ENCODE measurements around the gene GSK3B. TPM values are rescaled to one million over a fixed set of nuclear protein-coding genes. Genes with fewer than 3 reads are reported as not detected.

The GSK3B gene
- polyA plus RNA-seq, 1 experiment: 43.4 TPM

DNA sequence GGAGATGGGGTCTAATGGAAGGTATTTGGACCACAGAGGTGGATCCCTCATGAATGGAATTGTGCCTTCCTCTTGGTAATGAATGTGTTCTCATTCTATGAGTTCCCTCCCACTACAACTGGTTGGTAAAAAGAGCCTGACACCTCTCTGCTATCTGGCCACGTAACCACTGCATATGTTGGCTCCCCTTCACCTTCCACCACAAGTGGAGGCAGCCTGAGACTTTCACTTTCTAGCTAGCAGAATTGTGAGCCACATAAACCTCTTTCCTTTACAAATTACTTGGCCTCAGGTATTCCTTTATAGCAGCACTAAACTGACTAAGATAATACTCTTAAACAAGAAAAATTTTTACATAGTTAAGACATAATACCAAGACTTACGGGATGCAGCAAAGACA, 157.0 kb downstream of the GSK3B start:
- no peak for DNase-seq (ENCODE audit: low read depth, low spot score)
- ChIA-PET CTCF (no interaction called here), POLR2A (no interaction called here)
- no peak overlapping the region for H3K4me3 ChIP-seq (ENCODE audit: low read depth, low read length)
- H3K27me3 ChIP-seq (ENCODE audit: control insufficient read depth, insufficient read depth, low read length): no peaks in the 10 kb centered on the region
- TF ChIP-seq, protein P1, sequence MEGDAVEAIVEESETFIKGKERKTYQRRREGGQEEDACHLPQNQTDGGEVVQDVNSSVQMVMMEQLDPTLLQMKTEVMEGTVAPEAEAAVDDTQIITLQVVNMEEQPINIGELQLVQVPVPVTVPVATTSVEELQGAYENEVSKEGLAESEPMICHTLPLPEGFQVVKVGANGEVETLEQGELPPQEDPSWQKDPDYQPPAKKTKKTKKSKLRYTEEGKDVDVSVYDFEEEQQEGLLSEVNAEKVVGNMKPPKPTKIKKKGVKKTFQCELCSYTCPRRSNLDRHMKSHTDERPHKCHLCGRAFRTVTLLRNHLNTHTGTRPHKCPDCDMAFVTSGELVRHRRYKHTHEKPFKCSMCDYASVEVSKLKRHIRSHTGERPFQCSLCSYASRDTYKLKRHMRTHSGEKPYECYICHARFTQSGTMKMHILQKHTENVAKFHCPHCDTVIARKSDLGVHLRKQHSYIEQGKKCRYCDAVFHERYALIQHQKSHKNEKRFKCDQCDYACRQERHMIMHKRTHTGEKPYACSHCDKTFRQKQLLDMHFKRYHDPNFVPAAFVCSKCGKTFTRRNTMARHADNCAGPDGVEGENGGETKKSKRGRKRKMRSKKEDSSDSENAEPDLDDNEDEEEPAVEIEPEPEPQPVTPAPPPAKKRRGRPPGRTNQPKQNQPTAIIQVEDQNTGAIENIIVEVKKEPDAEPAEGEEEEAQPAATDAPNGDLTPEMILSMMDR (IDR thresholded peaks at IDR 0.05; ENCODE audit: low read depth, low read length): no peak
- no peak overlapping the region for H3K27ac ChIP-seq (ENCODE audit: low read depth, low read length)
- no peaks in the 10 kb centered on the region for H3K9me3 ChIP-seq (ENCODE audit: control insufficient read depth, insufficient read depth, low read length)

DNA sequence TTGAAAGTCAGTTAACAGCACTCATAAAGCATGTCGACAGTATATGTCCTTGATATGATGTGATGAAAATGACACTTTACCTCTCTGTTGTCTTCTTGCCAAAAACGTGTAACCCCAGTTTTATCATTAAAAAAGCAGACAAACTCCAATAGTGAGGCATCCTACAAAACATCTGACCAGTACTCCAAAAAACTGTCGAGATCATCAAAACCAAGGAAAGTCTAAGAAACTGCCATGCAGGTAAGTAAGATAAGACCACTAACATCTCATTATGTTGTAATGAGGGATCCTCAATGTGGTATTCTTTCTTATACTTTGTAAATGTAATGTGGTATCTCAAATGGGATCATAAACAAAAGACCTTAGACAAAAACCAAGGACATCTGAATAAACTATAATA, 160.0 kb downstream of the GSK3B start:
- Histone ChIP-seq H3K27ac (ENCODE audit: low read depth, low read length) (no peak overlapping the region), H3K9me3 (ENCODE audit: control insufficient read depth, insufficient read depth, low read length) (no peaks in the 10 kb centered on the region), H3K4me3 (ENCODE audit: low read depth, low read length) (no peak overlapping the region), H3K27me3 (ENCODE audit: control insufficient read depth, insufficient read depth, low read length) (no peaks in the 10 kb centered on the region)
- TF ChIP-seq, protein P1 (IDR thresholded peaks at IDR 0.05; ENCODE audit: low read depth, low read length): no peak
- no peak for DNase-seq (ENCODE audit: low read depth, low spot score)
- POLR2A ChIA-PET: no interaction called here
- CTCF ChIA-PET: no interaction called here

DNA sequence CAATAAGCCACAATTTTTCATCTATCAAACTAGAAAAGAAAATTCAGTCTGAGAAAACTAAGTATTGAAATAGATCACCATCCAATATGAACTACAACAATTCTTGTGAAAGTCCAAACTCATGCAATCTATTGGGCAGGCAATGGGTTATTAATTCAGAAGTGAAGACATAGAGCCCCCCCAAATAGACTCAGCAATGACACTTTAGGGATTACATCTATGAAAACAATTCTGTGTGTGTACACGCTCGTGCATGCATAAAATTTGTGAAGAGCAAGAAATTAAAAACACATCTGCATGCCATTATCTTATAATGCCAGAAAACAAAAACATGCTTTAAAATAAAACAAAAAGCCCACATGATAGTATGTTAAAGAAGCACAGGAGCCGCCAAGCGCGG, 161.0 kb downstream of the GSK3B start:
- no peaks in the 10 kb centered on the region for H3K27me3 ChIP-seq (ENCODE audit: control insufficient read depth, insufficient read depth, low read length)
- DNase-seq (ENCODE audit: low read depth, low spot score): no peak
- no peak overlapping the region for H3K4me3 ChIP-seq (ENCODE audit: low read depth, low read length)
- no peak overlapping the region for H3K27ac ChIP-seq (ENCODE audit: low read depth, low read length)
- ChIA-PET CTCF (no interaction called here), POLR2A (no interaction called here)
- no peaks in the 10 kb centered on the region for H3K9me3 ChIP-seq (ENCODE audit: control insufficient read depth, insufficient read depth, low read length)
- TF ChIP-seq, protein P1 (IDR thresholded peaks at IDR 0.05; ENCODE audit: low read depth, low read length): no peak

DNA sequence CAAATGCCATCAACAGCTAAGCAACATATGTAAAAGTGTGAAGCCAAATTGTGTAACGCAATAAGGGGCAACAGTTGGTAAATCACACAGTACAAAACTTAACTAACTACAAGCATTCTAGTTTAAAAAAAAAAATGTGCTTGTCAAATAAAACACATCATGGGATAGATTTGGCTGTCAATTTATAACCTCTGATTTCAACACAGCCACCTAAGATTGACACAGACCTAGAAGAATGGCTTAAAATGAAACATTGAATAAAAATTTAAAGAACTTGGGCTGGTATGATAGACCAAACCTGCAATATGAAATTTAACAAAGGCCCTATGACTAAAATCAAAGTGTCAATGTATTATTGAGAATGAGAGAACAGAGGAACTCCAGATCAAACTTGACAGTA, 164.0 kb downstream of the GSK3B start:
- no peak for DNase-seq (ENCODE audit: low read depth, low spot score)
- ChIA-PET CTCF (interaction anchor here (0.7 kb wide), 1 partner anchor 151 kb away, joined by 3 read pairs; no protein-coding TSS in a partner anchor), POLR2A (no interaction called here)

DNA sequence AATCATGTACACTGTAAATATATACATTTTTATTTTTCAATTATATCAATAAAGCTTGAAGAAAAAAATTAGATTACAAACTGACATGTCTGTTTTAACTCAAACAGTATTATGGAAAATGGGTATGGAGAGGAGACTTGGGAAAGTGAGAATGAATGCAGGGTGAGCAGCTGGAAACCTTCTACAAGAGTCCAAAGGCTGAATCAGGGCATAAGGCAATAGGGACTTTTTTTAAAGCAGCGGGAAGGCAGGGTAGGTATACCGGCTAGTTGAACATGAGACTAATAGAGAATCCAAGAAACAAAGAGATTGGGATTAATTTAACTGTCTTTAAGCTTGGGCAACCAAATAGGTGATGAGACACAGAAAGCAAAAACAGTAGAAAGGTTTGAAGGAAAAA, 167.1 kb downstream of the GSK3B start:
- Histone ChIP-seq H3K9me3 (ENCODE audit: control insufficient read depth, insufficient read depth, low read length) (no peaks in the 10 kb centered on the region; the same call in 1 of the 2 replicates), H3K27me3 (ENCODE audit: control insufficient read depth, insufficient read depth, low read length) (no peaks in the 10 kb centered on the region), H3K4me3 (ENCODE audit: low read depth, low read length) (no peak overlapping the region), H3K27ac (ENCODE audit: low read depth, low read length) (no peak overlapping the region)
- ChIA-PET POLR2A (no interaction called here), CTCF (no interaction called here)
- DNase-seq (ENCODE audit: low read depth, low spot score): no peak
- TF ChIP-seq, protein P1 (IDR thresholded peaks at IDR 0.05; ENCODE audit: low read depth, low read length): no peak

More for the DNA sequence above, 164.0 kb downstream of the GSK3B start:
- no peak overlapping the region for H3K27ac ChIP-seq (ENCODE audit: low read depth, low read length)
- TF ChIP-seq, protein P1 (IDR thresholded peaks at IDR 0.05; ENCODE audit: low read depth, low read length): no peak
- H3K4me3 ChIP-seq (ENCODE audit: low read depth, low read length): no peak overlapping the region
- H3K27me3 ChIP-seq (ENCODE audit: control insufficient read depth, insufficient read depth, low read length): no peaks in the 10 kb centered on the region
- H3K9me3 ChIP-seq (ENCODE audit: control insufficient read depth, insufficient read depth, low read length): no peaks in the 10 kb centered on the region

Measured in AG04450 (cell line).